ENCODE data around the gene LEP.

LEP gene

GRCh38 chr7:128253701-128254100 lies 12.6 kb downstream of the LEP start:
- TF ChIP-seq, protein P1, sequence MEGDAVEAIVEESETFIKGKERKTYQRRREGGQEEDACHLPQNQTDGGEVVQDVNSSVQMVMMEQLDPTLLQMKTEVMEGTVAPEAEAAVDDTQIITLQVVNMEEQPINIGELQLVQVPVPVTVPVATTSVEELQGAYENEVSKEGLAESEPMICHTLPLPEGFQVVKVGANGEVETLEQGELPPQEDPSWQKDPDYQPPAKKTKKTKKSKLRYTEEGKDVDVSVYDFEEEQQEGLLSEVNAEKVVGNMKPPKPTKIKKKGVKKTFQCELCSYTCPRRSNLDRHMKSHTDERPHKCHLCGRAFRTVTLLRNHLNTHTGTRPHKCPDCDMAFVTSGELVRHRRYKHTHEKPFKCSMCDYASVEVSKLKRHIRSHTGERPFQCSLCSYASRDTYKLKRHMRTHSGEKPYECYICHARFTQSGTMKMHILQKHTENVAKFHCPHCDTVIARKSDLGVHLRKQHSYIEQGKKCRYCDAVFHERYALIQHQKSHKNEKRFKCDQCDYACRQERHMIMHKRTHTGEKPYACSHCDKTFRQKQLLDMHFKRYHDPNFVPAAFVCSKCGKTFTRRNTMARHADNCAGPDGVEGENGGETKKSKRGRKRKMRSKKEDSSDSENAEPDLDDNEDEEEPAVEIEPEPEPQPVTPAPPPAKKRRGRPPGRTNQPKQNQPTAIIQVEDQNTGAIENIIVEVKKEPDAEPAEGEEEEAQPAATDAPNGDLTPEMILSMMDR (IDR thresholded peaks at IDR 0.05), result no peak
- no peak for TF ChIP-seq ZFX (IDR thresholded peaks at IDR 0.05; ENCODE audit: borderline replicate concordance)
- H3K27ac ChIP-seq, result no peak overlapping the region

DNA sequence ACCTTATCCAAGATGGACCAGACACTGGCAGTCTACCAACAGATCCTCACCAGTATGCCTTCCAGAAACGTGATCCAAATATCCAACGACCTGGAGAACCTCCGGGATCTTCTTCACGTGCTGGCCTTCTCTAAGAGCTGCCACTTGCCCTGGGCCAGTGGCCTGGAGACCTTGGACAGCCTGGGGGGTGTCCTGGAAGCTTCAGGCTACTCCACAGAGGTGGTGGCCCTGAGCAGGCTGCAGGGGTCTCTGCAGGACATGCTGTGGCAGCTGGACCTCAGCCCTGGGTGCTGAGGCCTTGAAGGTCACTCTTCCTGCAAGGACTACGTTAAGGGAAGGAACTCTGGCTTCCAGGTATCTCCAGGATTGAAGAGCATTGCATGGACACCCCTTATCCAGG lies 13.4 kb downstream of the LEP start:
- TF ChIP-seq, protein P1 (IDR thresholded peaks at IDR 0.05), result no peak
- H3K27ac ChIP-seq, result no peak overlapping the region

- TF ChIP-seq, protein P1 (IDR thresholded peaks at IDR 0.05), result no peak
- no peak for TF ChIP-seq ZFX (IDR thresholded peaks at IDR 0.05; ENCODE audit: borderline replicate concordance)
- H3K27ac ChIP-seq, result no peak overlapping the region
These were observed 14.2 kb downstream of the LEP start for GRCh38 chr7:128255271-128255670.

DNA sequence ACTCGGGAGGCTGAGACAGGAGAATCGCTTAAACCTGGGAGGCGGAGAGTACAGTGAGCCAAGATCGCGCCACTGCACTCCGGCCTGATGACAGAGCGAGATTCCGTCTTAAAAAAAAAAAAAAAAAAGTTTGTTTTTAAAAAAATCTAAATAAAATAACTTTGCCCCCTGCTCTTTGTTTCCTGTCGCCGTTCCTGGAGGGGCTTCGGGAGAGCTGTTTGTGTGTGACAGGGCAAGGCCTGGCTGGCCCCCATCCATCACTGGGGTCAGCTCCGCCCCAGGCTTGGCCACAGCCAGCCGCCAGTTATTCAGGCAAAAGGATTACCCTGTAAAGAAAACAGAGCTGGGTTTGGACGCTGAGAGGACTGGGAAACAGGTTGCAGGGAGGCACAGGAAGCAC lies 16.4 kb downstream of the LEP start:
- no peak for TF ChIP-seq ZFX (IDR thresholded peaks at IDR 0.05; ENCODE audit: borderline replicate concordance)
- TF ChIP-seq, protein P1 (IDR thresholded peaks at IDR 0.05), result no peak
- H3K27ac ChIP-seq, result no peak overlapping the region

- peak overlapping the region; percentile 40 for H3K27ac ChIP-seq
- TF ChIP-seq ZFX (IDR thresholded peaks at IDR 0.05; ENCODE audit: borderline replicate concordance), result no peak
- TF ChIP-seq, protein P1 (IDR thresholded peaks at IDR 0.05), result no peak
These were observed 18.3 kb downstream of the LEP start for GRCh38 chr7:128259131-128260061.

DNA sequence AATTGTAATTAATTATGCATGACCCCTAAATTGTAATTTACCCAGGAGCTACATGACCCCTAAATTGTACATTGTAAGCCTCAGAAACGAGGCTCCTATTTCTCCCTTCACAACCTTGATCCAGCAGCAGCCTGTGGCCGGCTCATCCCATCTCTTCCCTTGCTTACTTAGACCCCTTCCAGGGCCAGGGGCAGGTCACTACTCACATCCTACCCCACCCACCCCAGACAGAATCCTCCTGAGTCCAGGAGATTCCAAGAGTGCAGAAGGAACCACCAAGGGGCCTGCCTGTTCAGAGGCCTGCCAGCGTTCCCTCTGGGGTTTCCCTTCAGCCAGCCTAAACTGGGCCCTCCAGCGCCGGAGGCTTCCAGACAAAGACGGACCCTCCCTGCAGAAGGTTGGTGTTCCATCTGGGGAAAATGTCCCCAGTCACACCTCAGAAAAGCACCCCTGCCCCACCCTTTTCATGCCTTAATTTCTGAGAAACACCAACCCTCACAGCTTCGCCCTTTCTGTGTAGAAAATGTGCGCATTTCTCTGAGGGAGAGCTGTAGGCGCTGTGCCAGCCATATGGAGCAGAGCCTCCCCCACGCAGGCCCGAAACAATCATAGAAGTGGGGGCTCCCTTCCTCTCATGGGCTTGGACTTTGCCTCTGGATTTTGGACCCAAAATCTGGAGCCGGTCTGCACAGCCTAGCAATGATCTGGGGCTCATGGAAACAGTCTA lies 19.2 kb downstream of the LEP start:
- no peak for TF ChIP-seq ZFX (IDR thresholded peaks at IDR 0.05; ENCODE audit: borderline replicate concordance)
- TF ChIP-seq, protein P1 (IDR thresholded peaks at IDR 0.05), result no peak
- H3K27ac ChIP-seq, result peak overlapping the region; percentile 40; the same call in 1 of the 2 replicates
